ENCODE measurements around the gene APPL1. TPM values are rescaled to one million over a fixed set of nuclear protein-coding genes. Genes with fewer than 3 reads are reported as not detected.

APPL1 gene, protein sequence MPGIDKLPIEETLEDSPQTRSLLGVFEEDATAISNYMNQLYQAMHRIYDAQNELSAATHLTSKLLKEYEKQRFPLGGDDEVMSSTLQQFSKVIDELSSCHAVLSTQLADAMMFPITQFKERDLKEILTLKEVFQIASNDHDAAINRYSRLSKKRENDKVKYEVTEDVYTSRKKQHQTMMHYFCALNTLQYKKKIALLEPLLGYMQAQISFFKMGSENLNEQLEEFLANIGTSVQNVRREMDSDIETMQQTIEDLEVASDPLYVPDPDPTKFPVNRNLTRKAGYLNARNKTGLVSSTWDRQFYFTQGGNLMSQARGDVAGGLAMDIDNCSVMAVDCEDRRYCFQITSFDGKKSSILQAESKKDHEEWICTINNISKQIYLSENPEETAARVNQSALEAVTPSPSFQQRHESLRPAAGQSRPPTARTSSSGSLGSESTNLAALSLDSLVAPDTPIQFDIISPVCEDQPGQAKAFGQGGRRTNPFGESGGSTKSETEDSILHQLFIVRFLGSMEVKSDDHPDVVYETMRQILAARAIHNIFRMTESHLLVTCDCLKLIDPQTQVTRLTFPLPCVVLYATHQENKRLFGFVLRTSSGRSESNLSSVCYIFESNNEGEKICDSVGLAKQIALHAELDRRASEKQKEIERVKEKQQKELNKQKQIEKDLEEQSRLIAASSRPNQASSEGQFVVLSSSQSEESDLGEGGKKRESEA
- total RNA-seq, result 10 to 100 TPM; 21.5 to 45.7 (median 38.2) TPM
- 10 to 100 TPM in 1 of 3 donors, 1 to 10 TPM in 2; 6.1 to 31.2 (median 9.1) TPM for polyA plus RNA-seq
- long read RNA-seq, donor 1, partial matches to known transcripts, result 7 of 7 reads
- long read RNA-seq, donor 1, other reads (novel, unspliced or antisense), result 0 of 7 reads
- long read RNA-seq, donor 2, full-length matches to known transcripts, result 8 of 8 reads
- long read RNA-seq, donor 2, partial matches to known transcripts, result 0 of 8 reads
- long read RNA-seq, donor 2, other reads (novel, unspliced or antisense), result 0 of 8 reads
- long read RNA-seq, donor 3, full-length matches to known transcripts, result 4 of 4 reads
- long read RNA-seq, donor 3, partial matches to known transcripts, result 0 of 4 reads
- long read RNA-seq, donor 3, other reads (novel, unspliced or antisense), result 0 of 4 reads
- long read RNA-seq, donor 4, transcript APPL1-205 (20 exons, 2,217 nt), result major isoform, 7 of 18 reads
- long read RNA-seq, donor 4, partial matches to known transcripts, result 11 of 18 reads
- long read RNA-seq, donor 4, other reads (novel, unspliced or antisense), result 0 of 18 reads
- long read RNA-seq, donor 5, full-length matches to known transcripts, result 14 of 22 reads
- long read RNA-seq, donor 5, partial matches to known transcripts, result 5 of 22 reads
- long read RNA-seq, donor 5, other reads (novel, unspliced or antisense), result 3 of 22 reads
- long read RNA-seq, donor 6, partial matches to known transcripts, result 11 of 12 reads
- long read RNA-seq, donor 6, other reads (novel, unspliced or antisense), result 1 of 12 reads
- long read RNA-seq, donor 7, partial matches to known transcripts, result 0 of 1 reads
- long read RNA-seq, donor 7, other reads (novel, unspliced or antisense), result 0 of 1 reads
- long read RNA-seq, donor 8, full-length matches to known transcripts, result 2 of 2 reads
- long read RNA-seq, donor 8, partial matches to known transcripts, result 0 of 2 reads
- long read RNA-seq, donor 8, other reads (novel, unspliced or antisense), result 0 of 2 reads
- long read RNA-seq, donor 9, full-length matches to known transcripts, result 3 of 3 reads
- long read RNA-seq, donor 9, partial matches to known transcripts, result 0 of 3 reads
- long read RNA-seq, donor 9, other reads (novel, unspliced or antisense), result 0 of 3 reads
- long read RNA-seq, donor 10, full-length matches to known transcripts, result 2 of 2 reads
- long read RNA-seq, donor 10, partial matches to known transcripts, result 0 of 2 reads
- long read RNA-seq, donor 10, other reads (novel, unspliced or antisense), result 0 of 2 reads

DNA sequence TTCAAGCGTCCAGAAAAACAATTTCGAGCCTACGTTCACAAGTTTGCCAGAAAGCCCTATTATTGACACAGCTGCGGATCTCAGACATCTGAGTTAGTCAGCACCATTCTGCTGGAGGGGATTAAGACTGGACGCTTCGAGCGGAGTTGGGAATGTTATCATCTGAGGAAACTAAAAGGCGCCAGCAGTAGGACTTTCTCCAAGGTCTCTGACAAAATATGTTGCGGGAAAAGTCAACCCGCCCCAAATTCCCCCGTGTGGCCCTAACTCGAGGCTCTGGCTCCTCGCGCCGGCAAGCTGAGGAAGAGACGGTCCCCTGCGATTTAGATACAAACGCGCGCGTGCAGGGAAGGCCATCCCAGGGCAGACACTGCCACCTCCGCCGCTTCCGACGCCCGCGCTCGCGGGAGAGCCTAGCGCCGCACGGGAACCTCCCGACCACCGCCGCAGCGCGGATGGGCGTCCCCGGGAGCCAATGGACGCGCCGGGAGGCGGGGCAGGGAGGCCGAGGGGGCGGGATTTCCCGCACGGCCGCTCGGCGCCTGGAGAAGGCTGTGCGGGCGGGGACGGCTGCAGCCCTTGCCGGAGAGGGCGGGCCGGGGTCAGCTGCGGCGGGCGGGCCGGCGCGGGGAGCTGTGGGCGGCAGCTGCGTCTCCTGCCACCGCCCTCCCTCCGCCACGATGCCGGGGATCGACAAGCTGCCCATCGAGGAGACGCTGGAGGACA lies at the start of gene APPL1:
Gene APPL1, plus strand, starts transcription at position 526 of the 726 bp plus-strand sequence. Its CDS starts 155 bp downstream, at position 681.
- Histone ChIP-seq H3K27ac (peak within 1 kb of the TSS; percentile 79 to 96 (median 81)), H3K36me3 (replicated peaks in 1 of 2) (no peaks in the 10 kb centered on the region), H3K9me3 (replicated peaks in 1 of 3) (no peaks in the 10 kb centered on the region), H3K4me1 (replicated peaks in 1 of 2) (peaks cover 15 to 34% of the 10 kb centered on the region in 2 donors), H3K27me3 (no peaks in the 10 kb centered on the region), H3K4me3 (peak within 1 kb of the TSS; percentile 38 to 85 (median 74))
- intact Hi-C loops (cut with DNase I), result loop anchor here in 1 of 2 donors (10.0 kb wide), 1 partner anchor 53 kb away; no protein-coding TSS in a partner anchor
- 0 to 2% (median 1%) methylated on average over 13 to 71 of the region's 71 CpGs for WGBS, 4 donors
- TF ChIP-seq POLR2A (IDR thresholded peaks at IDR 0.05) (peak; percentile 55 to 83), CTCF (IDR thresholded peaks at IDR 0.05) (no peak)
- DNase-seq, result peak; percentile 89 to 95 (median 94)

DNA sequence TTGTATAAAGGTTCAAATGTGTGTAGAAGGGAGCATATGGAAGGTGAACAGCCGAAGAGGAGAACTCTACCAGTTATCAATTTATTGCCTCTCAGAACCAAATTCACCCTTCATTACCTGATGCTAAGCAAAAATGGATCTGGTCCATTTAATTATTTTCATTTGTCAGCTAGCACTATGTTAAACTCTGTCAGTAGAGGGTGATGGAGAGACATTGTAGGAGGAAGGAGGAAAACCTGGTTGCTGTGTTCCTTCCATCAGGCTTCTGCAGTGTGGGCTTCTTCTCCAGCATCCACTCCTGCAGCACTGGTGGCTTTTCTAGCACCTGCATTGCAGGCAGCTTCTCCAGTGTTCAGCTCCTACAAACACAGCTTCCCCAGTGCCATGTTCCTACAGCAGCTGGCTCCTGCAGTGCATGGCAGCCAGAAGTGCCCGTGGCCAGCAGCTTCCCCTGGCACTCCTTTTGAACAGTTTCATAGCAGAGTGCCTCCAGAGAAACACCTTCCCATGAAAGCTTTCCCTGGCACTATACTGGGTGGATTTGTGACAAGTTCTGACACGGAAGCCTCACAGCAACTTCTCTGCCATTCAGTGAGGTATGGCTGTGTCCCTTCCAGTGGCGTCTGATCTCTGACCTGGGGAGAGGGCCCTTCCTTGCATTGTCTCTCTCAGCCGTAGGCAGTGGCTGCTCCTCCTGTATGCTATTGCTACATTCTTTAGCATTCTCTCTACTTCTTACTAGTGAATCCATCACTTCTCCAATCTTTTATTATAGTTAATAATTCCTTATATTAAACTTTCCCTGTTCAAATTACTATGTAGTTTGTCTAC lies 47.7 kb upstream of the APPL1 start:
- intact Hi-C loops (cut with DNase I), result loop anchor here in 1 of 2 donors (10.0 kb wide), 1 partner anchor 45 kb away; the partner anchor contains the start of gene APPL1
- WGBS, 4 donors, result 68 to 81% (median 74%) methylated on average over 5 of the region's 5 CpGs

More for the DNA sequence above, 47.7 kb upstream of the APPL1 start:
- H3K4me3 ChIP-seq, result no peak overlapping the region
- no peaks in the 10 kb centered on the region for H3K9me3 ChIP-seq (replicated peaks in 1 of 3)
- no peak overlapping the region for H3K27ac ChIP-seq
- H3K36me3 ChIP-seq (replicated peaks in 1 of 2), result no peaks in the 10 kb centered on the region
- H3K4me1 ChIP-seq (replicated peaks in 1 of 2), result no peaks in the 10 kb centered on the region
- no peak for TF ChIP-seq POLR2A (IDR thresholded peaks at IDR 0.05)
- peak in 2 of 6 experiments; percentile 24 to 33 for TF ChIP-seq CTCF (IDR thresholded peaks at IDR 0.05)
- DNase-seq, result no peak
- no peaks in the 10 kb centered on the region for H3K27me3 ChIP-seq
